ENCODE measurements around the gene TBC1D28.
"Not testable (repeated sequence)": the region's sequence is repeated elsewhere in the genome, so short reads cannot be mapped to it uniquely, and the experiment has no call there.

- TF ChIP-seq CTCF, POLR2A (IDR thresholded peaks at IDR 0.05): not testable (repeated sequence)
These were observed 23.3 kb upstream of the TBC1D28 start for GRCh38 chr17:18667535-18667934.
